Ascending aorta (tissue), 2 donors: Measurements from ENCODE around the gene C10orf90. TPM values are rescaled to one million over a fixed set of nuclear protein-coding genes. Genes with fewer than 3 reads are reported as not detected.

ENCODE experiments used
- DNase-seq, 2 donors: peaks; one replicate each; pipeline ENCODE4 v3.0.0-alpha.2; 2019; ENCODE audit warnings: low spot score in 2 of 2
- H3K27ac ChIP-seq, 2 donors: fragments of 200-600 bp; sonication (generic); one replicate each; pipeline ENCODE4 v1.5.1; 2016 to 2017; ENCODE audit warnings: mild to moderate bottlenecking in 1 of 2
- H3K27me3 ChIP-seq: fragments of 200-600 bp; sonication (generic); one replicate; pipeline ENCODE4 v1.5.1; 2017
- H3K36me3 ChIP-seq, 2 donors: fragments of 200-600 bp; sonication (generic); one replicate each; pipeline ENCODE4 v1.5.1; 2016
- H3K4me1 ChIP-seq, 2 donors: fragments of 200-600 bp; sonication (generic); one replicate each; pipeline ENCODE4 v1.5.1; 2016 to 2017; ENCODE audit warnings: mild to moderate bottlenecking in 1 of 2
- H3K4me3 ChIP-seq, 2 donors: fragments of 200-600 bp; sonication (generic); one replicate each; pipeline ENCODE4 v1.5.1; 2016 to 2017; ENCODE audit warnings: mild to moderate bottlenecking in 1 of 2
- H3K9me3 ChIP-seq, 2 donors: fragments of 200-600 bp; sonication (generic); one replicate each; pipeline ENCODE4 v1.5.1; 2016
- CTCF ChIP-seq, 3 experiments: fragments of 200-600 bp in 2 of 3; fragments of 450-650 bp in 1 of 3; sonication (generic) in 2 of 3; IDR thresholded peaks; one replicate each; pipeline ENCODE4 v1.5.1; 2016 to 2019; ENCODE audit warnings: antibody characterized with exemption in 3 of 3, mild to moderate bottlenecking in 1 of 3, moderate library complexity in 1 of 3
- intact Hi-C: fragments of 100-400 bp; cut with DNase I; formaldehyde crosslinking; loops from one replicate; pipeline ENCODE4 v1.15.1; 2023
- total RNA-seq: library from RNA; depleted of rRNA; stranded (reverse); fragments of >200 nt; gene quantifications from one replicate; pipeline ENCODE4 v1.1.0, GENCODE V29; 2016

Gene C10orf90
- total RNA-seq, 1 donor from 2014 or later, result not detected

DNA sequence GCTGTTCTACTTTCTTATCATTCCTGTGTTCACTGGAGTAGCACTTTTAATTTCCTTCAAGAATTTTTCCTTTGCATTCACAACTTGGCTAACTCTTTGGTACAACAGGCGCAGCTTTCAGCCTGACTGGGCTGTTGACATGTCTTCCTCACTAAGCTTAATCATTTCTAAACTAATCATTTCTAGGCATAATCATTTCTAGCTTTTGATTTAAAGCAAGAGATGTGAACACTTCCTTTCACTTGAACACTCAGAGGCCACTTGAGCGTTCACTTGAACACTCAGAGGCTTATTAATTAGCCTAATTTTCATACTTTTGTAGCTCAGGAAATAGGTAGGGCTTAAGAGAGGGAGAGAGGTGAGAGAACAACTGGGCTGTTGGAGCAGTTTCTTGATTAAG lies 15.9 kb downstream of the C10orf90 start:
- DNase-seq, result no peak
- Histone ChIP-seq H3K27me3 (no peaks in the 10 kb centered on the region), H3K4me3 (no peak overlapping the region), H3K4me1 (no peaks in the 10 kb centered on the region), H3K36me3 (no peaks in the 10 kb centered on the region), H3K27ac (no peak overlapping the region), H3K9me3 (no peaks in the 10 kb centered on the region)
- no peak for TF ChIP-seq CTCF (IDR thresholded peaks at IDR 0.05)
- intact Hi-C loops, result no loop called here

DNA sequence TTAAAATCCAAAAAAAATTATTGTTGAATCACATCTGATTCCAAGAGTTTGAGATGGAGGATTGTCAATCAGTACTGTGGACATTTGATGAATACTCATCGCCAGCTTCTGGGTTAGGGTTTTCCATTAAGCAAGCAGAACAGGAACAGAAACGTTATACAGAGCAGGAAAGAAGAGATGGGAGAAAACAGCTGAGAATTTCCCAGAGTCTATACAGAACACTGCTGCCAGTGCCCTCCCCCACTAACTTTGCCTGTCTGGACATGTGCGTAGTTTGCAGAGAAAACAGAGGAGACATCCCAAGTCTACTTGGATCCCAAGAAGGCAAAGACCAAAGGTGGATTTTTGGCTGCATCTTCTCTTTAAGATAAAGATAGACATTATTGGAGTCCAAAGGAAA lies 19.0 kb downstream of the C10orf90 start:
- no peaks in the 10 kb centered on the region for H3K9me3 ChIP-seq
- no peak overlapping the region for H3K27ac ChIP-seq
- intact Hi-C loops, result no loop called here
- TF ChIP-seq CTCF (IDR thresholded peaks at IDR 0.05), result no peak
- no peaks in the 10 kb centered on the region for H3K36me3 ChIP-seq
- no peaks in the 10 kb centered on the region for H3K4me1 ChIP-seq
- DNase-seq, result no peak
- no peaks in the 10 kb centered on the region for H3K27me3 ChIP-seq
- H3K4me3 ChIP-seq, result no peak overlapping the region

- no peaks in the 10 kb centered on the region for H3K9me3 ChIP-seq
- H3K4me1 ChIP-seq, result no peaks in the 10 kb centered on the region
- no peak for DNase-seq
- H3K27ac ChIP-seq, result no peak overlapping the region
- no peaks in the 10 kb centered on the region for H3K27me3 ChIP-seq
- no peak for TF ChIP-seq CTCF (IDR thresholded peaks at IDR 0.05)
- H3K4me3 ChIP-seq, result no peak overlapping the region
- intact Hi-C loops, result no loop called here
- H3K36me3 ChIP-seq, result no peaks in the 10 kb centered on the region
These were observed 20.3 kb downstream of the C10orf90 start for GRCh38 chr10:126650161-126650560.

DNA sequence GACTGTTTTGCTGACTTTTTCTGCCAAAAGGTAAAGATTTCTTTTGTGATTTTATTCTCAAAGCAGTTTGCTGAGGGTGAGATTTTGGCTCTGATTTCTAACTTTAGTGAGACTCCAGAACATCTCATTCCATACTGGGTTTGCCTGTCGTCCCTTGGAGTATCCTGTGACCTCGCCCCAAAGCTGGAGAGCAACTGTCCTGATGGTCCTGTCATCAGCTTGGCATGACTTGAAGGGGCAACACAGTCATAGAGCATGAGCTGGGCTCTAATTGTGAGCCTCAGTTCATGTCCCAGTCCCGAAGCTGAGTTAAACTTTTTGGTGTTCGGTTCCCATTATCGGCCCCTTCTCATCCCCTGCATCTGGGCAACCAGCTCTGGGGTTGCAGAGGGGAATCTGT lies 23.4 kb downstream of the C10orf90 start:
- no peaks in the 10 kb centered on the region for H3K36me3 ChIP-seq
- DNase-seq, result no peak
- H3K27ac ChIP-seq, result no peak overlapping the region
- H3K4me1 ChIP-seq, result no peaks in the 10 kb centered on the region
- intact Hi-C loops, result no loop called here
- no peak for TF ChIP-seq CTCF (IDR thresholded peaks at IDR 0.05)
- H3K27me3 ChIP-seq, result no peaks in the 10 kb centered on the region
- H3K9me3 ChIP-seq, result no peaks in the 10 kb centered on the region
- H3K4me3 ChIP-seq, result no peak overlapping the region

GRCh38 chr10:126646110-126646509 lies 24.4 kb downstream of the C10orf90 start:
- H3K4me3 ChIP-seq, result no peak overlapping the region

More at GRCh38 chr10:126646110-126646509, 24.4 kb downstream of the C10orf90 start:
- no peak overlapping the region for H3K27ac ChIP-seq
- intact Hi-C loops, result no loop called here
- no peaks in the 10 kb centered on the region for H3K4me1 ChIP-seq
- TF ChIP-seq CTCF (IDR thresholded peaks at IDR 0.05), result no peak
- no peaks in the 10 kb centered on the region for H3K36me3 ChIP-seq
- H3K27me3 ChIP-seq, result no peaks in the 10 kb centered on the region
- DNase-seq, result no peak
- no peaks in the 10 kb centered on the region for H3K9me3 ChIP-seq
